ENCODE measurements around the gene FOXN1. TPM values are rescaled to one million over a fixed set of nuclear protein-coding genes. Genes with fewer than 3 reads are reported as not detected.
A peak's percentile ranks its signal among the peaks of the same experiment; 100 is the strongest.

Gene FOXN1
- total and polyA plus RNA-seq, 8 donors: 0.02 to 0.19 (median 0.09) TPM; not detected in 5

DNA sequence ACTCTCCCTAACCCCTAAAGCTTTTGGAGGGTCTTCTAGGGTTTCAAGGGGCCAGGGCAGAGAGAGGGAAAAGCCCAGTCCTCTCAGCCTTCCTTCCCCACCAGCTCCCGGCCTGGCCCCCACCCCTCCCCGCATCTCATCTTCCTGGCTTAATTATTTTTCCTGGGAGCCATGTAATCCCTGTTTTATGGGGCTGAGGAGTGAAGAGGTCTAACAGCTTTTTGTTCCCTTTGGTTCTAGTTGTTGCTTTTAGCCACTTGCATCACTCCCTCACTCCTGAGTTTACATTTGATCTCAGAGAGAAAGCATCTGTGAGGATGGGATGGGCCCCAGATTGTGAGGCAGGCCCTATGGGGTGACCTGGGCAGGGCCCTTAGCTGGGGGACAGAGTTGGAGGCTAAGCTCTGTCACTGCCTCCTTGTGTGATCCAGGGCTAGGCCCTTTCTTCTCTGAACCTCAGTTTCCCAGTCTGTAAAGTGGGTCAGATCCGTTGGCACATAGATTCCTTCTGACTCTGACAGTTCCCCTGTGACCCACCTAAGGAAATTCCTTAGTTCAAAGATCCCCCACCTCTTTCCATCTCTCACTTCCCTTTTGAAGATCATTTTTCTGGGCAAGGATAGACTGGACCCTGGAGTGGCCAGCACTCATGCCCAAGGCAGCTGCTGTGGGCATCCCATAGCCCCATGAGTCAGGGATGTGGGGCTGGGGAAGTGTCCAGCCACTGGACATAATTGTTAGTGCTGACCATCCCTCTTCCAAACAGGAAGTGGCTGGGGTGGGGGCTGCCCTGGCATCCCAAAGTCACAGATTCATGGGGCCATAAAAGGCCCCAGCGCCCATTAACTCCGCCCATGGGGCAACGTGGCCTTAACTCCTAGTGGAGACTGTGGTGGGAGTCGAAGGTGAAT, 26.2 kb downstream of the FOXN1 start:
- FAIRE-seq: no peak
- H3K27me3 ChIP-seq: no peaks in the 10 kb centered on the region
- intact Hi-C loops (cut with DNase I): no loop called here

DNA sequence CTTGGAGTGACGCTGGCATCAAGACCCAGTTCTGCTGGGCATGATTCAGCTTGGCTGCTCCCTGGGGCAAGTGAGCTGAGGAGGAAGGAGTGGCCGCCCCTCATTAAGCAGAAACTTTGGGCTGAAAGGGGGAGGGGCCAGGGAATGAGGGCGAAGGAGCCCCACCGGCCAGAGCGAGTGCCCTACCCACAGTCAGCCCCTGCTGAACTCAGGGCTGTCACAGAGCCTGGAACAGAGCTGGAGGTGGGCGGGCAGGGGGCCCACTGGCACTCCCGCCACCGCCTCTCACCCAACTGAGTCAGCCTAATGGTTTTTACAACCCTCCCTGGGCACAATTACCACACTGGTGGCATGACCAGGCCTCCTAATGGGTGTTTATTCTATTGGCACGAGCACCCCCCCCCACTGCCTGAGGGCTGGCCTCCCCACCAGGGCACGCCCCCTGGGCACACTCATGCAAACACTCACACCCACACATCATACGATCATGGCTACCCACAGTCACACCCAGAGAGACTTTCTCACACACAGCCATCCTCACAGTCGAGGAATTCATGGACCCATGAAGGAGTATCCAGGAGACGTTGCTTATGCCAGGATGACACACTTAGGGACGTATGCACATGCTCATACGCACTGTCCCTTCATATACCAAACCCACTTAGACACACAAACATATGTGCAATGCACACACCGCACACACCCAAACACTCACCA, 27.1 kb downstream of the FOXN1 start:
- TF ChIP-seq, protein P1, sequence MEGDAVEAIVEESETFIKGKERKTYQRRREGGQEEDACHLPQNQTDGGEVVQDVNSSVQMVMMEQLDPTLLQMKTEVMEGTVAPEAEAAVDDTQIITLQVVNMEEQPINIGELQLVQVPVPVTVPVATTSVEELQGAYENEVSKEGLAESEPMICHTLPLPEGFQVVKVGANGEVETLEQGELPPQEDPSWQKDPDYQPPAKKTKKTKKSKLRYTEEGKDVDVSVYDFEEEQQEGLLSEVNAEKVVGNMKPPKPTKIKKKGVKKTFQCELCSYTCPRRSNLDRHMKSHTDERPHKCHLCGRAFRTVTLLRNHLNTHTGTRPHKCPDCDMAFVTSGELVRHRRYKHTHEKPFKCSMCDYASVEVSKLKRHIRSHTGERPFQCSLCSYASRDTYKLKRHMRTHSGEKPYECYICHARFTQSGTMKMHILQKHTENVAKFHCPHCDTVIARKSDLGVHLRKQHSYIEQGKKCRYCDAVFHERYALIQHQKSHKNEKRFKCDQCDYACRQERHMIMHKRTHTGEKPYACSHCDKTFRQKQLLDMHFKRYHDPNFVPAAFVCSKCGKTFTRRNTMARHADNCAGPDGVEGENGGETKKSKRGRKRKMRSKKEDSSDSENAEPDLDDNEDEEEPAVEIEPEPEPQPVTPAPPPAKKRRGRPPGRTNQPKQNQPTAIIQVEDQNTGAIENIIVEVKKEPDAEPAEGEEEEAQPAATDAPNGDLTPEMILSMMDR (IDR thresholded peaks at IDR 0.05): no peak
- H3K27me3 ChIP-seq: no peaks in the 10 kb centered on the region
- intact Hi-C loops (cut with DNase I): no loop called here
- H3K4me1 ChIP-seq: no peaks in the 10 kb centered on the region
- no peak overlapping the region for H3K27ac ChIP-seq
- WGBS, 2 donors: 80 to 84% methylated on average over 16 of the region's 16 CpGs
- no peak overlapping the region for H3K4me3 ChIP-seq
- H3K36me3 ChIP-seq: no peaks in the 10 kb centered on the region
- FAIRE-seq: no peak
- DNase-seq: no peak
- no peaks in the 10 kb centered on the region for H3K9me3 ChIP-seq
- peak in 1 of 4 donors; percentile 29 for ATAC-seq

More for the DNA sequence above, 26.2 kb downstream of the FOXN1 start:
- DNase-seq (no peak), ATAC-seq (no peak)
- H3K4me1 ChIP-seq: peaks cover 0 to 4% (median 0%) of the 10 kb centered on the region in 3 donors
- H3K4me3 ChIP-seq: no peak overlapping the region
- H3K9me3 ChIP-seq: no peaks in the 10 kb centered on the region
- no peak overlapping the region for H3K27ac ChIP-seq
- WGBS, 2 donors: 81 to 88% methylated on average over 7 of the region's 7 CpGs
- H3K36me3 ChIP-seq: no peaks in the 10 kb centered on the region
- TF ChIP-seq, protein P1 (IDR thresholded peaks at IDR 0.05): no peak

DNA sequence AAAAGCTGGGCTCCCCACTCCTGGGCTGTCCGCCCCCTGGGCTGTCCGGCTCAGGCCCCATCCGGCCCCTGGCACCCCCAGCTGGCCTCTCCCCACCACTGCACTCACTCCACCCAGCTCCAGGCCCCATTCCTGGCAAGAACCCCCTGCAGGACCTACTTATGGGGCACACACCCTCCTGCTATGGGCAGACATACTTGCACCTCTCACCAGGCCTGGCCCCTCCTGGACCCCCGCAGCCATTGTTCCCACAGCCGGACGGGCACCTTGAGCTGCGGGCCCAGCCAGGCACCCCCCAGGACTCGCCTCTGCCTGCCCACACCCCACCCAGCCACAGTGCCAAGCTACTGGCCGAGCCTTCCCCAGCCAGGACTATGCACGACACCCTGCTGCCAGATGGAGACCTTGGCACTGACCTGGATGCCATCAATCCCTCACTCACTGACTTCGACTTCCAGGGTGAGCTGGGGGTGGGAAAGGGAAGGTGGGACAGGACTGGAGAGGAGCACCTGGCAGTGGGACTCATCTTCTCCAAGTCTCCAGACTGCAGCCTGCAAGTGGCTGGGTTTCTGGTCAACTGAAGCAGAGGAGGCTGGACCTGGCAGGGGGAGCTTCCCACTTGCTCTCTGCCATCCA, 28.7 kb downstream of the FOXN1 start:
- Histone ChIP-seq H3K36me3 (no peaks in the 10 kb centered on the region), H3K4me1 (no peaks in the 10 kb centered on the region), H3K9me3 (no peaks in the 10 kb centered on the region), H3K27ac (no peak overlapping the region), H3K27me3 (no peaks in the 10 kb centered on the region), H3K4me3 (no peak overlapping the region)
- DNase-seq: peak in 1 of 6 donors; percentile 50
- ATAC-seq: no peak
- no peak for FAIRE-seq
- 75 to 81% methylated on average over 11 of the region's 11 CpGs for WGBS, 2 donors
- TF ChIP-seq, protein P1 (IDR thresholded peaks at IDR 0.05): no peak
- intact Hi-C loops (cut with DNase I): no loop called here

DNA sequence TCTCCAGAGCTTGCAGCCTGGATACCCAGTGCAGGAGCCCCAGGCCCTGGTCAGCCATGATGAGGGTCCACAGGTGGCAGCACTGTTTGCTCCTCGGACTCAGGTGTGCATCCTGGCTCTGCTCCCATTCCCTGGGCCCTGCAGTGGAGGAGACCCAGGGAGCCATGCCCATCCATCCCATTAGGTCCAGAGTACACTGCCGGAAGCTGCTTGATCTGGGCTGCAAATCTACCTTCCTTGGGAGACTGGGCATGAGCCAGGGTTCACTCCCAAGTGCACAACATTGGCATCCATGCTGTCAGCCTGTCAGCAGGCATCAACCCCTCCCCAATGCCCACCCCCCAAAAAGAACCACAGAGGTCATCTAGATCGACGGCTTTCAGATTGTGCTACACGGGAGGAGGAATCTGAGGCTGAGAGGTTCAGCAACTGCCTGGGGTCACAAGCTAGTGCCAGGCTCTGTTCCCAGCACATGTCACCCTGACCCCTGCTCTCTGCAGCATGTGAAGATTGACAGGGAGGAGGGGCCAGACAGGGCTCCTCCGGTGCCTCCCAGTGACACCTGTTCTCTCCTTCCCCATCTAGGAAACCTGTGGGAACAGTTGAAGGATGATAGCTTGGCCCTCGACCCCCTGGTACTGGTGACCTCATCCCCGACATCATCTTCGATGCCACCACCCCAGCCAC, 30.5 kb downstream of the FOXN1 start:
- DNase-seq (no peak), FAIRE-seq (no peak), ATAC-seq (no peak)
- H3K36me3 ChIP-seq: no peaks in the 10 kb centered on the region
- WGBS, 2 donors: 45 to 50% methylated on average over 9 of the region's 9 CpGs
- no peaks in the 10 kb centered on the region for H3K4me1 ChIP-seq
- no peak overlapping the region for H3K27ac ChIP-seq
- no peaks in the 10 kb centered on the region for H3K9me3 ChIP-seq
- H3K4me3 ChIP-seq: no peak overlapping the region
- intact Hi-C loops (cut with DNase I): no loop called here
- TF ChIP-seq, protein P1 (IDR thresholded peaks at IDR 0.05): no peak
- no peaks in the 10 kb centered on the region for H3K27me3 ChIP-seq

Measured in pancreas (tissue), 10 donors.